Hematopoietic multipotent progenitor cell treated with erythropoietin and hydrocortisone succinate and interleukin-3 and kit ligand, for 8 days (in vitro differentiated cells): ENCODE data around the gene IDH3A.

Source experiments
- DNase-seq: peaks from one replicate; pipeline ENCODE4 v3.0.0-alpha.2; 2015

The IDH3A gene

GRCh38 chr15:78204351-78205309 lies 55.5 kb downstream of the IDH3A start:
- no peak for DNase-seq

- DNase-seq: no peak
Measured at GRCh38 chr15:78205337-78205736, 56.2 kb downstream of the IDH3A start.

GRCh38 chr15:78205856-78206255 lies 56.7 kb downstream of the IDH3A start:
- DNase-seq: no peak

- DNase-seq: no peak
Measured at GRCh38 chr15:78206326-78207109, 57.4 kb downstream of the IDH3A start.

- DNase-seq: no peak
Measured at GRCh38 chr15:78207110-78207458, 57.9 kb downstream of the IDH3A start.

GRCh38 chr15:78207641-78208340 lies 58.6 kb downstream of the IDH3A start:
- no peak for DNase-seq

GRCh38 chr15:78208341-78208844 lies 59.2 kb downstream of the IDH3A start:
- no peak for DNase-seq

GRCh38 chr15:78208887-78209645 lies 59.9 kb downstream of the IDH3A start:
- DNase-seq: no peak

GRCh38 chr15:78209646-78210348 lies 60.6 kb downstream of the IDH3A start:
- no peak for DNase-seq

- no peak for DNase-seq
Measured at GRCh38 chr15:78210349-78210717, 61.2 kb downstream of the IDH3A start.

GRCh38 chr15:78211189-78211921 lies 62.2 kb downstream of the IDH3A start:
- DNase-seq: no peak

GRCh38 chr15:78212008-78212407 lies 62.8 kb downstream of the IDH3A start:
- no peak for DNase-seq

- DNase-seq: peak; percentile 52
Measured at GRCh38 chr15:78212546-78213424, 63.6 kb downstream of the IDH3A start.

- DNase-seq: no peak
Measured at GRCh38 chr15:78213425-78213750, 64.2 kb downstream of the IDH3A start.

- no peak for DNase-seq
Measured at GRCh38 chr15:78213956-78214355, 64.8 kb downstream of the IDH3A start.

GRCh38 chr15:78216276-78217104 lies 67.3 kb downstream of the IDH3A start:
- DNase-seq: peak; percentile 54

- DNase-seq: no peak
Measured at GRCh38 chr15:78220713-78221112, 71.6 kb downstream of the IDH3A start.
